CMK (cell line): Measurements from ENCODE around the gene SULT1A3.
"Not testable (repeated sequence)": the region's sequence is repeated elsewhere in the genome, so short reads cannot be mapped to it uniquely, and the experiment has no call there.

Experiments
- DNase-seq: peaks from one replicate; pipeline ENCODE4 v3.0.0-alpha.2; 2010; ENCODE audit warnings: low read depth

SULT1A3 gene

DNA sequence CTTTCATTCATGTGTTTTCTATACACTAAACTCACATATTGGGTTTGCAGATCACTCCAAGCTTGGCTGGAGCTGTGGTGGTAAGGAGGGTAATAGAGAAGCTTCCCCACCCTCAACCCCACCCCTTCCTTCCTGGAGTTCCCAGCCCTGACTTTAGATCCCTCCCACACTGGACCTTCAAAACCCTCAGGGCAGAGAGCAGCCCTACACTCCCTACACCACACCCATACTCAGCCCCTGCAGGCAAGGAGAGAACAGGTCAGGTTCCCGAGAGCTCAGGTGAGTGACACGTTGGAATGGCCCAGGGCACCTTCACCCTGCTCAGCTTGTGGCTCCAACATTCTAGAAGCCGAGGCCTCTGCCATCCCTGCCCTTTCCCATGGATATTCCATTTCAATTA lies at the start of gene SULT1A3:
TSS of gene SULT1A3 (plus strand) at position 207 of the 400 bp plus-strand sequence. CDS start 1,474 bp downstream, outside the sequence.
- not testable (repeated sequence) for DNase-seq

DNA sequence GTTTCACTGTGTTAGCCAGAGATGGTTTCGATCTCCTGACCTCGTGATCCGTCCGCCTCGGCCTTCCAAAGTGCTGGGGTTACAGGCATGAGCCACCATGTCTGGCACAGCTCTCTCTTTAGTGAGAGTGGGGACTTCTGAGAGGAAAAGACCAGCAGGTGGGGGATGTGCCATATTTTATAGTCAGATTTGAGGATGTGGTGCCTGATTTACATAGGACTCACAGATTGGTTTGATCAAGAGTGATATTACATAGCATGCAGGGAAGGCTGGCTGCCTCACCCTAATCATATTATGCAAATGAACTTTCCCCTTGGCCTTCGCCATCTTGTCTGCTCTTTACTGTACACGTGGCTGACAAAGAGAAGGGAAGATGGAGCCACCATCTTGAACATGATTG lies 48.0 kb upstream of the SULT1A3 start:
- no peak for DNase-seq

DNA sequence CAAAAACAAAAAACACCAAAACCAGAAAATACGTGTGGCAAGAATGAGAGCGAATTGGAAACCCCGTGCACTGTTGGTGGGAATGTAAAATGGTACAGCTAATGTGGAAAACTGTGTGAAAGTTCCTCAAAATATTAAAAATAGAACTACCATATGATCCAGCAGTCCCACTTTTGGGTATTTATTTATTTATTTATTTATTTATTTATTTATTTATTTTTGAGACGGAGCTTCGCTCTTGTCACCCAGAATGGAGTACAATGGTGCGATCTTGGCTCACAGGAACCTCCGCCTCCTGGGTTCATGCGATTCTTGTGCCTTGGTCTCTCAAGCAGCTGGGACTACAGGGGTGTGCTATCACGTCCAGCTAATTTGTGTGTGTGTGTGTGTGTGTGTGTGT lies 46.5 kb upstream of the SULT1A3 start:
- DNase-seq: no peak

DNA sequence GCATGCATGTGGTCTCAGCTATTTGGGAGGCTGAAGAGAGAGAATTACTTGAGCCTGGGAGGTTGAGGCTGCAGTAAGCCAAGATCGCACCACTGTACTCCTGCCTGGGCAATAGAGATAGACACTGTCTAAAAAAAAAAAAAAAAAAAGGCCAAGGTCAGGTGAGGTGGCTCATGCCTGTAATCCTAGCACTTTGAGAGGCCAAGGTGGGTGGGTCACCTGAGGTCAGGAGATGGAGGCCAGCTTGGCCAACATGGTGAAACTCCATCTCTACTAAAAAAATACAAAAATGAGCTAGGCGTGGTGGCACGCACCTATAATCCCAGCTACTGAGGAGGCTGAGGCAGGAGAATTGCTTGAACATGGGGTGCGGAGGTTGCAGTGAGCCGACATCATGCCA lies 43.9 kb upstream of the SULT1A3 start:
- no peak for DNase-seq

DNA sequence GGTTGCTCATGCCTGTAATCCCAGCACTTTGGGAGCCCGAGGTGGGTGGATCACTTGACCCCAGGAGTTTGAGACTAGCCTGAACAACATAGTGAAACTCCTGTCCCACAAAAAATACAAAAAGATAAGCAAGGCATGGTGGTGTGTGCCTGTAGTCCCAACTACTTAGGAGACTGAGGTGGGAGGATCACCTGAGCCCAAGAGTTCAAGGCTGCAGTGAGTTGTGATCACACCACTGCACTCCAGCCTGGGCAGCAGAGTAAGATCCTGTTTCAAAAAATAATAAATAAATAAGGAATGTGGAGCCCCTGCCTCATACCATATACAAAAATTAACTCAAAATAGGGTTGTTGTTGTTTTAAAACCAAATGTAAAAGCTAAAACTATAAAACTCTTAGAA lies 41.8 kb upstream of the SULT1A3 start:
- no peak for DNase-seq

DNA sequence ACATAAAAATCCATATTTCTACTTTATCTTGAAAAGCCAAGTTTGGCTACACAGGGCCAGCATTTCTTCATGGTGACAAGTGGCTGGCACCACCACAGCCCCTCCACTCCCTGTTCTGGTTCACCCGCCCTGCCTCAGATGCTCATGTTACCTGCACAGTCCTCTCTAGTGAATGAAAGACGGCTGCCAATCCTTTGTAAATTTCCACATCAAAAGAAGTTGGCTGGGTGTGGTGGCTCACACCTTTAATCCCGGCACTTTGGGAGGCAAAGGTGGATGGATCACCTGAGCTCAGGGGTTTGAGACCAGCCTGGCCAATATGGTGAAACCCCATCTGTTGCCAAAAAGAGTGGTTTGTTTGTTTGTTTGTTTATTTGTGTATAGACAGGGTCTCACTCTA lies 35.5 kb upstream of the SULT1A3 start:
- DNase-seq: no peak

DNA sequence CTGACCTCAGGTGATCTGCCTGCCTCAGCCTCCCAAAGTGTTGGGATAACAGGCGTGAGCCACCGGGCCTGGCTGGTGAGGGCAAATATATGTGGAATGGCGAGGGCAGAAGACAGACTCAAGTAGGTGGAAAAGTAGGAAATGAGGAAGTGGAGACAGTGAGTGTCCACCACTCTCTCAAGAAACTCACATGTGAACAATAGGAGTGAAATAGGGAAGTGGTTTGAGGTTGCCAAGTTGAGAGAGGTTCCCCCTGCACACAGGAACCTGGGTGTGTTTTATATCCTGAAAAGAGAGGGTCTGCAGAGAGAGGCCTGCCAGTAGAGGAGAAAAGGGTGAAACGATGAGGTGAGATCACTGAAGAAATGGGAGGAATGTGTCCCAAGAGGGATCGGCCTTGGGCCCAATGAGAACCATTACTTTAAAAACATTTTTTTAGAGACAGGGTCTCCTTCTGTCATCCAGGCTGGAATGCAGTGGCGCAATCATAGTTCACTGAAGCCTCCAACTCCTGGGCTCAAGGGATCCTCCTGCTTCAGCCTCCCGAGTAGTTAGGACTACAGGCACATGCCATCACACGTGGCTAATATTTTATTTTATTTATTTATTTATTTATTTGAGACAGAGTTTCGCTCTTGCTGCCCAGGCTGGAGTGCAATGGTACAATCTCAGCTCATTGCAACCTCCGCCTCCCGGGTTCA lies 32.7 kb upstream of the SULT1A3 start:
- peak; percentile 33 for DNase-seq

DNA sequence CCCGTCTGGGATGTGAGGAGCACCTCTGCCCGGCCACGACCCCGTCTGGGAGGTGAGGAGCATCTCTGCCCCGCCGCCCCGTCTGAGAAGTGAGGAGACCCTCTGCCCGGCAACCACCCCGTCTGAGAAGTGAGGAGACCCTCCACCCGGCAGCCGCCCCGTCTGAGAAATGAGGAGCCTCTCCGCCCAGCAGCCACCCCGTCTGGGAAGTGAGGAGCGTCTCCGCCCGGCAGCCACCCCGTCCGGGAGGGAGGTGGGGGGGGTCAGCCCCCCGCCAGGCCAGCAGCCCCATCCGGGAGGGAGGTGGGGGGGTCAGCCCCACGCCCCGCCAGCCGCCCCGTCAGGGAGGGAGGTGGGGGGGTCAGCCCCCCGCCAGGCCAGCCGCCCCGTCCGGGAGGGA lies 30.3 kb upstream of the SULT1A3 start:
- not testable (repeated sequence) for DNase-seq

DNA sequence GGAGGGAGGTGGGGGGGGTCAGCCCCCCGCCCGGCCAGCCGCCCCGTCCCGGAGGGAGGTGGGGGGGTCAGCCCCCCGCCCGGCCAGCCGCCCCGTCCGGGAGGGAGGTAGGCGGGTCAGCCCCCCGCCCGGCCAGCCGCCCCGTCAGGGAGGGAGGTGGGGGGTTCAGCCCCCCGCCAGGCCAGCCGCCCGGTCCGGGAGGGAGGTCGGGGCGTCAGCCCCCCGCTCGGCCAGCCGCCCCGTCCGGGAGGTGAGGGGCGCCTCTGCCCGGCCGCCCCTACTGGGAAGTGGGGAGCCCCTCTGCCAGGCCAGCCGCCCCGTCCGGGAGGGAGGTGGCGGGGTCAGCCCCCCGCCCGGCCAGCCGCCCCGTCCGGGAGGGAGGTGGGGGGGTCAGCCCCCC lies 29.6 kb upstream of the SULT1A3 start:
- DNase-seq: not testable (repeated sequence)

DNA sequence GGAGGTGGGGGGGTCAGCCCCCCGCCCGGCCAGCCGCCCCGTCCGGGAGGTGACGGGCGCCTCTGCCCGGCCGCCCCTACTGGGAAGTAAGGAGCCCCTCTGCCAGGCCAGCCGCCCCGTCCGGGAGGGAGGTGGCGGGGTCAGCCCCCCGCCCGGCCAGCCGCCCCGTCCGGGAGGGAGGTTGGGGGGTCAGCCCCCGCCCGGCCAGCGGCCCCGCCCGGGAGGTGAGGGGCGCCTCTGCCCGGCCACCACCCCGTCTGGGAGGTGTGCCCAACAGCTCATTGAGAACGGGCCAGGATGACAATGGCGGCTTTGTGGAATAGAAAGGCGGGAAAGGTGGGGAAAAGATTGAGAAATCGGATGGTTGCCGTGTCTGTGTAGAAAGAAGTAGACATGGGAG lies 28.9 kb upstream of the SULT1A3 start:
- not testable (repeated sequence) for DNase-seq

DNA sequence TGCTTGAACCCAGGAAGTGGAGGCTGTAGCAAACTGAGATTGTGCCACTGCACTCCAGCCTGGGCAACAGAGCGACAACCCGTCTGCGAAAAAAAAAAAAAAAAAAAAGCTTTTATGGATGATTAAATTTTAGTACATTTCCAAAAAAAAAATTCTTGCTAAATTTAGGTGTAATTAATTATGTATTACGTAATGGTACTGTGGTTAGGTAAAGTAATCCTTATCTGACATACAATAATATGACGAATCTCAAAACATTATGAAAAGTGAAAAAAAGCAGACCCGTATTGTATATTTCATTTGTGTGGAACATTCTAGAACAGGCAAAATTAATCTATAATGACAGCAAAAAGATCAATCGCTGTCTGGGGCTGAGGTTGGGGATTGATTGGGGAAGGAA lies 26.0 kb upstream of the SULT1A3 start:
- no peak for DNase-seq

DNA sequence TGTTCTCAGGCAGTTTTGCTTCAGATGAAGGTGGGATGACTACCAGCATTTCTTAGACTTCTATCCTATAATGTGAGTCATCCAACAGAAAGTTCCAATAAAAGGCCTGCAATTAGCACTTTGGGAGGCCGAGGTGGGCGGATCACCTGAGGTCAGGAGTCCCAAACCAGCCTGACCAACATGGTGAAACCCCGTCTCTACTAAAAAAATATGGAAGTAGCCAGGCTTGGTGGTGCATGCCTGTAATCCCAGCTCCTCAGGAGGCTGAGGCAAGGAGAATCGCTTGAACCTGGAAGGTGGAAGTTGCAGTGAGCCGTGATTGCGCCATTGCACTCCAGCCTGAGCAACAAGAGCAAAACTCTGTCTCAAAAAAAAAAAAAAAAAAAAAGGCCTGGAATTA lies 22.2 kb upstream of the SULT1A3 start:
- not testable (repeated sequence) for DNase-seq

DNA sequence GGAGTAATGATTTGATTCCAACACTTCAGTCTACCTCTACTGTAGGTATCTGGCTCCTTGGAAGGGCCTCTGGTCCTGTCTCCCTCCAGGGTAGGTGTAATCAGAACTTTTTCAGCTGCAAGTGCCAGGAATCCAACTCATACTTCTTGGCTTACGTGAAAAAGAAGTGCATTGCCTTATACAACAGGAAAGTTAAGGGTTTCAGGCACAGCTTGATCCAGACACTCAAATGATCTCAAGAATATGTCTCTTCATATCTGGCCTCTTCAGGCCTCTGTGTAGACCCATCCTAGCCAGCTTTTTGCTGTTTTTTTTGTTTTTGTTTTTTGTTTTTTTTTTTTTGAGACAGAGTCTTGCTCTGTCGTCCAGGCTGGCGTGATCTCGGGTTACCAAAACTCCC lies 19.9 kb upstream of the SULT1A3 start:
- DNase-seq: no peak

DNA sequence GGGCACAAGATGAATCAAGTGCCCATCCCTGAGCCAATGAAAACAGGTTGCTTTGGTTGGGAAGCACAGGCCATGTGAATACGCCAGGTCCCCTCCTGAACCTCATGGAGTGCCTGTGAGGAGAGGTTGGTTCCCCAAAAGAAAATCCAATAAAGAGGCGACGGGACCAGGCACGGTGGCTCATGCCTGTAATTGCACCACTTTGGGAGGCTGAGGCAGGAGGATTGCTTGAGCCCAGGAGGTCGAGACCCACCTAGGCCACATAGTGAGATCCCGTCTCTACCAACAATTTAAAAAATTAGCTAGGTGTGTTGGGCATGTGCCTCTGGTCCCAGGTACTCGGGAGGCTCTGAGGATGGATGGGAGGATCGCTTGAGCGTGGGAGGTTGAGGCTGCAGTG lies 19.1 kb upstream of the SULT1A3 start:
- no peak for DNase-seq

DNA sequence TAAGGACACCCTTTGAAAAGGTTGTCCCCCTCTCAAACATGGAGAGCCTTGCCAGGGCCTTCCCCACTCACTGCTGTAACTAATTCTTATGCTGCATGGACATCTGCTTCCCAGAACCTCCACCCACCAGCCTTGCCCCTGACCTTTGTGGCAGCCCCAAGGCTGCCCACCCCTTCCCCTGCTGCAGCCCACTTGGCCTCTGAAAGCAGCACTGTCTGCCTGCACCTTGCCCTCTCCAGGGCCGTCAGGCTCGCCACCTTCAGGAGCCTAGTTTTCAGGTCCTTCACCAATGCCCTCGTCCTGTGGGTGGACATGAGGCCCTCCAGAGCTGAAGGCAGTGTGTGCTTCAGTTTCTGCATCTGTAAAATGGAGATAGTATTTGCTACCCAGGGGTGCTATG lies 18.3 kb upstream of the SULT1A3 start:
- DNase-seq: no peak

DNA sequence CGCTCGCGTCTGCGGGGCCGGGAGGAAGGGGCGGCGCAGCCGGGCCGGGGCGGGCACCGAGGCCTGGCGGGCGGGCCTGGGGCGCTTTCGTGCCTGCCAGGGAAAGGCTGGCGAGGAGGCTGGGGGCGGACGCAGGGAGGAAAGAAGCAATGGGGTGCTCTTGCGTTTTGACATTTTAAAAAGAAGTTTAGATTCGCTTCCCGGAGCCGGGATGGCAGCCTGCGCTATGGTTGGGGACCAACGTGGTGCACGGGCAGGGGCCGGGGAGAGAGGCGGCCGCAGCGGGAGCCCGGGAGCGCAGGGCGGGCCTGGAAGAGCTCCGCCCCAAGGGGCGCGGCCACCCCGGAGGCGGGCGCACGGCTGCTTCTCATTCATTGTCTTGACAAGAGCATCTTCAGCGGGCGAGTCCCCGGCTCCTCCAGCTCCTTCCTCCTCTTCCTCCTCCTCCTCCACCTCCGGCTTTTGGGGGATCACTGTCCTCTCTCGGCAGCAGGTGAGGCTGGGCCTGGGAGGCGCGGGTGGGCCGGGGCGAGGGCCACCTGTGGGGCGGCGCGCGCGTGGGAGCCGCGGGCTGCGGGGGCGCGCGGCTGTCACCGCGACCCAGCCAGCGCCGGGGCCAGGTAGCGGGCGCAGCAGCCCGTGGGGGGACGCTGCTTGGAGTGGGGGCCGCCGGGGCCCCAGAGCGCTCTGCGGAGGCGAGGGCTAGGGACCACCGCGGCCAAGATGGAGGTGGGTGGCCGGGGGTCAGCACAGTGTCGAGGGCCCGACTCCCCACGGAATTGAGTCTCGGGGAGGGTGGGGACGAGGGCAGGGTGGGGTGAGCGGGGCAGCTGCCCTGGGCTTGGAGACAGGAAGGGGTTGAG lies 15.6 kb upstream of the SULT1A3 start, which contains the start of gene CORO1A:
TSS of gene CORO1A (plus strand) at position 370 of the 863 bp plus-strand sequence. CDS start 1,608 bp downstream, outside the sequence.
- DNase-seq: peak; percentile 85

DNA sequence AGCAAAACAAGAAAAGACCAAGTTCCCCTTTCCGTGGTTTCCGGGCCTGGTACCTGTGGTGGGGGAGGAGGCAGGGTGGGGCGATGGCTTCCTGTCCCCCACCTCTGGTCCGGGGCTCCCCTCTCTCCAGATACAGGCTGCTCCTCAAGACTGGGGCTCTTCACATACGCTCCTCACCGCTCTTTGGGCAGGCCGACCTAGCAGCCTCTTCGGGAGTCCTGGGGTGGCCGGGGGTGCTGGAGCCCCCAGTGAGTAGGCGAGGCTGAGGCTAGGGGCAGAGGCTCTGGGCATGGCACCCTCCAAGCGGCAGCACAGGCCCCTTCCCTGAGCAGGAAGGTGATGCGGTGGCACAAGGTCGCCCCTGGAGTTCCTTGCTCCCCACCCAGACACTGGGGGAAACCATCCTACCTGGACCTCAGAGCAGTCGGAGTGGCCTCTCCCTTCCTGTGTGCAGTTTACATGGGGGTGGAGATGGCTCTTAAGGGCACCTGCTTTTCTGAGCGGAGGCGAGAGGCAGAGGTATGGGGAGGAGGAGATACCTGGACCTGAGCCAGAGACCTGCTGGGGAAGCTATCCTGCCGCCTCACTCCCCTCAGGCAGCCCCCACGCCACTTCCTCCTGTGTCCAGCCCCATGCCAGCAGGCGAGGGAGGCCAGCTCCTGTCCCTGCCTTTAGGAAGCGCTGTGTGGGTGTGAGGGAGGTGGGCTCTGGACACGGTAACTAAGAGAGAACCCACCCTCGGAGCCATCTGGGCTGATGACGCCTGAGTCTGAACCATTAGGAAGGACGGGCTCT lies 14.8 kb upstream of the SULT1A3 start:
- peak; percentile 82 for DNase-seq

DNA sequence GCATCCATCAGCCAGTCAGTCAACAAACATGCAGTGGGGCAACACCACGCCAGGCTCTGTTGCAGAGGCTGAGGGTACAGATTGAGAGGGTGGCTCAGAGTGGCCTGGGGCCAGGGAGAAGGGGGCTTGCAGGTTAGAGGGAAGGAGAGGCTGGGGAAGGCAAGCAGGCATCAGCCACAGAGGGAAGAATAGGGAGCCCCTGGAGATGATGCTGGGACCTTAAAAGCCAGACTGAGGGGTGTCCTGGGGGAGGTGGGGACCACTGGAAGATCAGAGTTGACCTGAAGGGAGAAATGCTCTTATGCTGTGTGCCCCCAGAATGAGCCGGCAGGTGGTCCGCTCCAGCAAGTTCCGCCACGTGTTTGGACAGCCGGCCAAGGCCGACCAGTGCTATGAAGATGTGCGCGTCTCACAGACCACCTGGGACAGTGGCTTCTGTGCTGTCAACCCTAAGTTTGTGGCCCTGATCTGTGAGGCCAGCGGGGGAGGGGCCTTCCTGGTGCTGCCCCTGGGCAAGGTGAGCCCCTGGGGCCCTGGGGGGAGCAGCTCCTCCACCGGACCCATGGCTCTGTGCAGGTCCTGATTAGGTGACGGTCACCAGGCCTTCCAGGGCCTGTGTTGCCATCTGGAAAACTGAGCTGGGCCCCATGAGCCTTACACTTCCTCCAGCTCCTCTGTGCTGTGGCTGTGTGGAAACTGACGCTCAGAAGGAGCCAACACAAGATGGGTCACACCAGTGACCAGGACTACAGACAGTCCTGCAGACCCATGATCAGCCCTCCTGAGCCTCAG lies 14.0 kb upstream of the SULT1A3 start:
- peak; percentile 14 for DNase-seq

DNA sequence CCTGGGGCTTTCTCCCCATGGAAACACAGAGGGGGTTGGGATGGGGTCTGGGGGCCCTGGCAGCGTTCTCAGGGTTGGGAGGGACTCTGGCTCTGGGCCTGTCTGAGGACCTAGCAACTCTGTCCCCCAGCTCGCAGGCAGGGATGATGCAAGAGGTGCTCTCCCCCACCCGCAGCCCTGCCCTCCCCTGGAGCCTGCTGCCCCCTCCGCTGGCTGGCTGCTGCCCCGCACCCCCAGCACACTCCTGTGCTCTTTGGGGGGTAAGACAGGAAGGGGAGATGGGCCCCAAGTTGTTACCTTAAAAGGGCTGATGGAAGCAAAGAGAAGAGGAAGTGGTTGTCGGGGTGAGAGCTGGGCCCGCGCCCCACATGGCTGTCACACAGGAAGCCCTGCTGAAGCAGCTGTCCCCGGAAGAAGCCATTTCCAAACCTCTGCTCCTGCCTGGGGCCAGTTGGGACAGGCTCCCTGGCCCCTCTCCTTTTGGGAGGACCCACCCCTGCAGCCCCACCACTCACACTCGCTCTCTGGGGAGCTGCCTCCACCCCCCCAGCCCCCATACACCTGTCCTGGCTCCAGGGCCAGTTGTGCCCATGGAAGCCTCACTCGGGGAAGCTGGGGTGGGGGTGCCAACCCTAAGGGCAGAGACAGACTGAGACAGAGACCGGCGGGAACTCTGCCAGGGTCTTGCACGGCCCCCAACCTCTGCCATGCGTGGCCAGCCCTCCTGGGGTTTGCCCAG lies 13.2 kb upstream of the SULT1A3 start:
- DNase-seq: peak; percentile 56

DNA sequence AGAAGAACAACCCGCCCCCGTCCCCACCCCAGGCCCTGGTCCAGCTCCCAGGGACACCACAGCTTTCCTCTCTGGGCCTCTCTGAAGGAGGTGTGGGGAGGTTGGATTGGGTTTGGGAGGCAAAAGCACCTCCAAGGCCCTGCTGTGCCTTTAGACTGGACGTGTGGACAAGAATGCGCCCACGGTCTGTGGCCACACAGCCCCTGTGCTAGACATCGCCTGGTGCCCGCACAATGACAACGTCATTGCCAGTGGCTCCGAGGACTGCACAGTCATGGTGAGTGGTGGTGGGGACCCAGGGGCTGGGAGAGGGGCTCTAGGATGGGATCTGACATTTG lies 12.6 kb upstream of the SULT1A3 start:
- peak; percentile 5 for DNase-seq
